Body of pancreas (tissue), 4 donors: Measurements from ENCODE around the gene PAPOLA. TPM values are rescaled to one million over a fixed set of nuclear protein-coding genes. Genes with fewer than 3 reads are reported as not detected.

Experiments
- ATAC-seq: fragments of 150-250 bp; one replicate; pipeline ENCODE4 v1.9.1; 2016
- DNase-seq, 4 donors: peaks; one replicate each; pipeline ENCODE4 v3.0.0-alpha.2; 2019
- H3K27ac ChIP-seq, 4 donors: fragments of 200-600 bp; sonication (generic); 1 replicate in 3 of 4; 2 replicates in 1 of 4; pipeline versions ENCODE4 v1.5.1 to v1.6.1; 2016 to 2019; ENCODE audit warnings: mild to moderate bottlenecking in 1 of 4, mixed read lengths in 1 of 4, moderate library complexity in 1 of 4
- H3K27me3 ChIP-seq, 2 donors: fragments of 200-600 bp; sonication (generic); one replicate each; pipeline ENCODE4 v1.6.0; 2016; ENCODE audit warnings: mild to moderate bottlenecking in 1 of 2
- H3K36me3 ChIP-seq, 2 donors: fragments of 200-600 bp; sonication (generic); replicated peaks in 1 of 2; 2 replicates each; pipeline ENCODE4 v1.5.1; 2016; ENCODE audit warnings: low read depth in 2 of 2; ENCODE audit not compliant: insufficient read depth in 1 of 2
- H3K4me1 ChIP-seq: fragments of 200-600 bp; sonication (generic); one replicate; pipeline ENCODE4 v1.6.0; 2016
- H3K4me3 ChIP-seq, 2 donors: fragments of 200-600 bp; sonication (generic); 1 replicate in 1 of 2; 2 replicates in 1 of 2; pipeline ENCODE4 v1.5.1; 2016 to 2019
- H3K9me3 ChIP-seq, 3 donors: fragments of 200-600 bp; sonication (generic); 1 replicate in 2 of 3; 2 replicates in 1 of 3; pipeline ENCODE4 v1.5.1; 2016
- CTCF ChIP-seq, 7 experiments: fragments of 450-650 bp in 4 of 7; fragments of 200-600 bp in 3 of 7; sonication (generic) in 3 of 7; IDR thresholded peaks; one replicate each; pipeline ENCODE4 v1.5.1; 2016 to 2019; ENCODE audit warnings: antibody characterized with exemption in 7 of 7
- POLR2A ChIP-seq, 3 donors: fragments of 450-650 bp; IDR thresholded peaks; one replicate each; pipeline ENCODE4 v1.6.1; 2016; ENCODE audit warnings: antibody characterized with exemption in 3 of 3, mild to moderate bottlenecking in 2 of 3
- WGBS, 2 donors: methylation state at CpG; one replicate each; pipeline ENCODE4 v1.1.5; 2017; 5-methylcytosine and 5-hydroxymethylcytosine counted together
- intact Hi-C: fragments of 100-400 bp; cut with DNase I; formaldehyde crosslinking; loops from one replicate; pipeline ENCODE4 v1.15.1; 2023
- total RNA-seq, 2 donors: library from RNA; depleted of rRNA; stranded (reverse); fragments of >200 nt; gene quantifications; one replicate each; pipeline ENCODE4 v1.1.0, GENCODE V29; 2016

Gene PAPOLA
- total RNA-seq, 2 donors from 2014 or later: 122 to 163 TPM

GRCh38 chr14:96581026-96581425, 78.8 kb downstream of the PAPOLA start:
- no peaks in the 10 kb centered on the region for H3K27me3 ChIP-seq
- no peaks in the 10 kb centered on the region for H3K4me1 ChIP-seq
- ATAC-seq: no peak
- H3K9me3 ChIP-seq: no peaks in the 10 kb centered on the region
- H3K27ac ChIP-seq: no peak overlapping the region
- no peak for DNase-seq
- TF ChIP-seq CTCF (IDR thresholded peaks at IDR 0.05) (no peak), POLR2A (IDR thresholded peaks at IDR 0.05) (no peak)
- H3K36me3 ChIP-seq: no peaks in the 10 kb centered on the region
- intact Hi-C loops: loop anchor here (10.0 kb wide), 1 partner anchor 164 kb away; no protein-coding TSS in a partner anchor
- WGBS, 2 donors: 56 to 71% methylated on average over 8 of the region's 8 CpGs
- no peak overlapping the region for H3K4me3 ChIP-seq

DNA sequence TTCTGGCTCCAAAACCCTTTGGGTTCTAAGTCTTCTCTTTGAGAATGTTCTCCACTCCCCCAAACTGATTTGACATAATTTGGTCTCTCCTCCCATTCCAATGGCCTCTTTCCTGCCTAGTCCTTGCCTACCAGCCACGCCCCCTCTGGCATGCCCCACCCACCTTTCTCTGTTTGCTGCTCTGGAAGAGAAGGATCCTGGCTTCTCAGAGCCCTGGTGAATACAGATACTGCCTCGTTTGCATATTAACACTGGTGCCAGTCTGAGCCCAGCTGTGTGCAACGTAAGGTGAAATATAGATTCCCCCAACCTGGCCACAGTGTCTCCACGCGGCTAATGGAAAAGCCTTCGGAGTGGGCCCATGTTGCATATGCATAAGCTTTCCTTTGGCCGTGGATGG, 79.7 kb downstream of the PAPOLA start:
- 55 to 75% methylated on average over 6 to 7 of the region's 7 CpGs for WGBS, 2 donors
- ATAC-seq: no peak
- H3K9me3 ChIP-seq: no peaks in the 10 kb centered on the region
- intact Hi-C loops: loop anchor here (10.0 kb wide), 1 partner anchor 163 kb away; no protein-coding TSS in a partner anchor
- no peaks in the 10 kb centered on the region for H3K36me3 ChIP-seq
- H3K27me3 ChIP-seq: no peaks in the 10 kb centered on the region
- DNase-seq: peak in 1 of 4 donors; percentile 37
- H3K27ac ChIP-seq: no peak overlapping the region
- no peaks in the 10 kb centered on the region for H3K4me1 ChIP-seq
- no peak overlapping the region for H3K4me3 ChIP-seq
- TF ChIP-seq CTCF (IDR thresholded peaks at IDR 0.05) (no peak), POLR2A (IDR thresholded peaks at IDR 0.05) (no peak)

DNA sequence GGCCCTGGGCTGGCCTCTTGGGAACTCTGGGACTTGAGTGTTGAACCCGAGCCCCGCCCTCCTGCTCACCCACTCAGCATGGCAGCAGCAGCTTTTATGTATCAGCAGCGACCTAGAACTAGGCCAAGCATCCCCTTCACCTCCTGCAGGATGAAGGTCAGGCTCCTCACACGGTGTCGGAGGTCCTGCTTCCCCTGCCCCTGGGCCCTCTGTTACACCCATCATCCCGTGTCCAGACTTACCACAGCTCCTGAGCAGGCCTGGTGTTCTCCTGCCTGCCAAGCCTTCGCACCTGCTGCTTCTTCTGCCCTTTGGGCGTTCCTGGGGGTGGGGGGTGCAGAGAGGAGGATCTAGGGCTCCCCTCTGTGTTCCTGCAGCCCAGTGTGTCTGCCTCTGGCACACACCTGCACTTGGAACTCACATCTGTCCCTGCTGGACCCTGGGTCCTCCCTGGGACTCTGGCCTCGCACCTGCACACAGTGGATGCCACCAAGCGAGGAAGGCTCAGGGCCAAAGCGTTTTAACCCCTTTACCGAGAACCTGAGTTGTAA, 80.3 kb downstream of the PAPOLA start:
- intact Hi-C loops: loop anchor here (10.0 kb wide), 1 partner anchor 162 kb away; no protein-coding TSS in a partner anchor

DNA sequence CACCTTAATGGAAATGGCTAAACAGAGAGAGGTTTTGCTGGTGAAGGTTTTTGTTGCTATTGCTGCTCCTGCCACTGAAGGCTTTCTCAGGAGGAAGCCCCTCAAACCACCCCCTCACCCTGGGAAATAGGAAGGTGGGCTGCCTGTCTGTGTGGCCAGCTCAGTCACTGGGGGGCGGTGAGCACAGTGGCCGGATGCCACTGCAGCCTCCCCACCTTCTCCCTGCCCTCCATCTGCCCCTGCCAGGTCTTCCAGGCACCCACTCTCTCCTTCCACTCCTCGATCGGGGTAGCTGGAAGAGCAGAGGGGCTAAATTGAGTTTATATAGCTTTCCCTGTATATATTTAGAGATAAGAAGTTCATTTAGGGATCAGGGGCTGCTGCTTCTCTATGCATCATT, 80.8 kb downstream of the PAPOLA start:
- DNase-seq: no peak
- H3K4me1 ChIP-seq: no peaks in the 10 kb centered on the region

More for the DNA sequence above, 80.3 kb downstream of the PAPOLA start:
- ATAC-seq: no peak
- no peak for TF ChIP-seq CTCF (IDR thresholded peaks at IDR 0.05)
- TF ChIP-seq POLR2A (IDR thresholded peaks at IDR 0.05): no peak
- no peak for DNase-seq
- no peak overlapping the region for H3K4me3 ChIP-seq
- H3K9me3 ChIP-seq: no peaks in the 10 kb centered on the region
- H3K27ac ChIP-seq: no peak overlapping the region
- H3K4me1 ChIP-seq: no peaks in the 10 kb centered on the region
- 42 to 56% methylated on average over 4 to 12 of the region's 12 CpGs for WGBS, 2 donors
- no peaks in the 10 kb centered on the region for H3K36me3 ChIP-seq
- H3K27me3 ChIP-seq: no peaks in the 10 kb centered on the region

More for the DNA sequence above, 80.8 kb downstream of the PAPOLA start:
- no peak overlapping the region for H3K27ac ChIP-seq
- WGBS, 2 donors: 38 to 39% methylated on average over 4 of the region's 4 CpGs
- no peaks in the 10 kb centered on the region for H3K9me3 ChIP-seq
- no peak for ATAC-seq
- intact Hi-C loops: loop anchor here (10.0 kb wide), 1 partner anchor 162 kb away; no protein-coding TSS in a partner anchor
- H3K4me3 ChIP-seq: no peak overlapping the region
- no peak for TF ChIP-seq POLR2A (IDR thresholded peaks at IDR 0.05)
- no peak for TF ChIP-seq CTCF (IDR thresholded peaks at IDR 0.05)
- H3K27me3 ChIP-seq: no peaks in the 10 kb centered on the region
- H3K36me3 ChIP-seq: no peaks in the 10 kb centered on the region
